Brain microvascular endothelial cell (primary cell): ENCODE results near the gene OARD1.

Source experiments
- DNase-seq: peaks from one replicate; pipeline ENCODE4 v3.0.0-alpha.2; 2020
- H3K27ac ChIP-seq: fragments of 250-450 bp; sonication (Bioruptor Pico); 2 replicates; pipeline ENCODE4 v1.5.1; 2020; ENCODE audit warnings: mild to moderate bottlenecking, moderate library complexity
- H3K27me3 ChIP-seq: fragments of 250-450 bp; sonication (Bioruptor Pico); replicated peaks from 2 replicates; pipeline ENCODE4 v1.5.1; 2020; ENCODE audit warnings: mild to moderate bottlenecking
- H3K36me3 ChIP-seq: fragments of 250-450 bp; sonication (Bioruptor Pico); replicated peaks from 2 replicates; pipeline ENCODE4 v1.5.1; 2020; ENCODE audit warnings: mild to moderate bottlenecking
- H3K4me3 ChIP-seq: 2 replicates; pipeline ENCODE4 v1.5.1; 2011; ENCODE audit warnings: low read depth, mild to moderate bottlenecking, control low read depth, low read length, moderate library complexity
- CTCF ChIP-seq: IDR thresholded peaks from 2 replicates; pipeline ENCODE4 v1.5.1; 2011; ENCODE audit warnings: low read depth, mild to moderate bottlenecking, moderate library complexity, low read length, control low read depth, inconsistent platforms; ENCODE audit errors: missing control alignments
- in situ Hi-C: cut with HindIII; loops from 2 replicates; pipeline ENCODE4 v1.10.0; 2017; ENCODE audit warnings: low sequenced_read_pairs, low pct_ligation_motif_present

OARD1 gene

GRCh38 chr6:41056768-41057490 is 15.2 kb downstream of the OARD1 start:
- Histone ChIP-seq H3K27me3 (no peaks in the 10 kb centered on the region), H3K27ac (no peak overlapping the region), H3K36me3 (no peaks in the 10 kb centered on the region), H3K4me3 (no peak overlapping the region)
- no peak for TF ChIP-seq CTCF
- no peak for DNase-seq
- in situ Hi-C loops, result no loop called here

- Histone ChIP-seq H3K4me3 (no peak overlapping the region), H3K36me3 (no peaks in the 10 kb centered on the region), H3K27me3 (no peaks in the 10 kb centered on the region), H3K27ac (no peak overlapping the region)
- in situ Hi-C loops, result no loop called here
- TF ChIP-seq CTCF, result no peak
- no peak for DNase-seq
Observed at GRCh38 chr6:41055149-41055548, 17.0 kb downstream of the OARD1 start.

- H3K27me3 ChIP-seq, result no peaks in the 10 kb centered on the region
- no peak for DNase-seq
- H3K27ac ChIP-seq, result no peak overlapping the region
- H3K36me3 ChIP-seq, result no peaks in the 10 kb centered on the region
- H3K4me3 ChIP-seq, result no peak overlapping the region
- in situ Hi-C loops, result no loop called here
- TF ChIP-seq CTCF, result no peak
Observed at GRCh38 chr6:41054511-41054910, 17.6 kb downstream of the OARD1 start.

- no peaks in the 10 kb centered on the region for H3K27me3 ChIP-seq
- H3K27ac ChIP-seq, result no peak within 1 kb of the TSS
- H3K4me3 ChIP-seq, result no peak within 1 kb of the TSS
- DNase-seq, result no peak
- H3K36me3 ChIP-seq, result no peaks in the 10 kb centered on the region
- in situ Hi-C loops, result no loop called here
- TF ChIP-seq CTCF, result no peak
Observed at GRCh38 chr6:41053041-41053440, 19.1 kb downstream of the OARD1 start, which contains the start of gene APOBEC2. Gene APOBEC2 (plus strand): TSS chr6:41053202. CDS start chr6:41053348, 146 bp downstream.

- H3K4me3 ChIP-seq, result no peak overlapping the region
- H3K36me3 ChIP-seq, result no peaks in the 10 kb centered on the region
- in situ Hi-C loops, result no loop called here
- no peak overlapping the region for H3K27ac ChIP-seq
- H3K27me3 ChIP-seq, result no peaks in the 10 kb centered on the region
- no peak for DNase-seq
- no peak for TF ChIP-seq CTCF
Observed at GRCh38 chr6:41051873-41052272, 20.3 kb downstream of the OARD1 start.

- Histone ChIP-seq H3K27me3 (no peaks in the 10 kb centered on the region), H3K36me3 (no peaks in the 10 kb centered on the region), H3K4me3 (no peak overlapping the region), H3K27ac (no peak overlapping the region)
- no peak for TF ChIP-seq CTCF
- in situ Hi-C loops, result no loop called here
- DNase-seq, result no peak
Observed at GRCh38 chr6:41050536-41050935, 21.6 kb downstream of the OARD1 start.
